HG03442 (cell line): ENCODE results near the gene POLR1C.
"Not testable (repeated sequence)": the region's sequence is repeated elsewhere in the genome, so short reads cannot be mapped to it uniquely, and the experiment has no call there.

Source experiments
- ATAC-seq: cut with Tn5 transposase; IDR thresholded peaks from one replicate; pipeline ENCODE4 v1.9.1; 2021; ENCODE audit warnings: mild to moderate bottlenecking, moderate library complexity; ENCODE audit not compliant: unreplicated experiment

Gene POLR1C

DNA sequence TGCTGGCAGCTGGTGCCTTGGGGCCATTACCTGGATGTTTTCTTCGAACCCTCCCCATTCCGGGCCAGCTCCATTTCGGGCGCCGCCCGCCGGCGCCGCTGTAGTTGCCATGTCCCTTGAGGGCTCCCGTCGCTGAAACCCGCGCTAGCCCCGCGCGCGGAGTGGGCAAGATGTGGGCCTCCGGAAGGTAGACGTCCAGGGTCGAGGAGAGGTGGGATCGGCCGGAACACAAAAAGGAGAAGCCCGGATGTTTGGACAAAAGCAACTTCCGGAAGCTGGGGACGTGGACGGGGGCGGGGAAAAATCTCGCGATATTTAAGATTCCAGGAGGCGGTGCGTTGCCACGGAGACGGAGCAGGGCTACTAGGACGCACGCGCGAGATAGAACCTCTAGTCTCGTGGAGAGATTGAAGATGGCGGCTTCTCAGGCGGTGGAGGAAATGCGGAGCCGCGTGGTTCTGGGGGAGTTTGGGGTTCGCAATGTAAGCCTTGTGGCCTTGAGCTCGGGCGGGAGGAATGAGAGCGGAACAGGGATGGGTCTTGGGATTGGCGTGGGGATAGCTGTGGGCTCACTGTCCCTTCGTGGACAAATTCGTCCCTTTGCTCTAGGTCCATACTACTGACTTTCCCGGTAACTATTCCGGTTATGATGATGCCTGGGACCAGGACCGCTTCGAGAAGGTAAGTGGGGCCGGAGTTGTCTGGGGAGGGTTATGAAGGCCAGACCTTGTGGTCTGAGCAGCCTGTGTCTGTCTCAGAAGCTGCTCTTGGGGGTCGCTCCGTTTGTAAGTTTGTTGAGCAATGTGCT, at the start of gene POLR1C, which contains the start of gene YIPF3:
Gene POLR1C (plus strand): TSS at position 393 of the 808 bp plus-strand sequence. CDS start 21 bp downstream, at position 414.
Gene YIPF3 (minus strand): TSS at position 230 of the 808 bp plus-strand sequence. CDS start 119 bp downstream, at position 111.
- peak; percentile 84 for ATAC-seq

DNA sequence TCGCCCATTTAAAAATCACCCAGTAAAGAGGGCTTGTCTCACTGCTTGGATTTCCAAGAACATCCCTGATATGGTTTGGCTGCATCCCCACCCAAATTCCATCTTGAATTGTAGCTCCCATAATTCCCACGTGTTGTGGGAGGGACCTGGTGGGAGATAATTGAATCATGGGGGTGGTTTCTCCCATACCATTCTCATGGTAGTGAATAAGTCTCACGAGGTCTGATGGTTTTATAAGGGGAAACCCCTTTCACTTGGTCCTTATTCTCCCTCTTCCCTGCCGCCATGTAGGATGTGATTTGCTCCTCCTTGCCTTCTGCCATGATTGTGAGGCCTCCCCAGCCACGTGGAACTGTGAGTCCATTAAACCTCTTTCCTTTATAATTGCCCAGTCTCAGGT, 49.6 kb upstream of the POLR1C start:
- ATAC-seq: not testable (repeated sequence)

GRCh38 chr6:43467752-43468151, 49.1 kb upstream of the POLR1C start:
- ATAC-seq: no peak

DNA sequence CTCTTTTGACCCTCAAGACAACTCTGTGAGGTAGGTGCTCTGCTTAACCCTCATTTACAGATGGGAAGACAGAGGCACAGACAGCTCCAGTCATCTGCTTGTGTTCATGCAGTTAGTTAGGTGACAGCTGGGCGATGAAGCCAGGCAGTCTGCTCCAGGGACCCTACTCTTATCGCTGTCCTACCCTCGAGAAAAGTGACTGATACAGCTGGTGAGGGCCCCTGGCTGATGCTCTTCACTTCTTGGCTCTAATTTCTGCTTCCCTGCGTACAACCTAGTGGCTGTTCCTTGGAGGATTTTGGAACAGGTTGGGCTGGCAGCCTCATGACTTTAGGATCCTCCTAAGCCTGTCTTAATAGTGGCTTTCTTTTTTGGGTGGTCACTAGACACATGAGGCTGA, 48.6 kb upstream of the POLR1C start:
- no peak for ATAC-seq

DNA sequence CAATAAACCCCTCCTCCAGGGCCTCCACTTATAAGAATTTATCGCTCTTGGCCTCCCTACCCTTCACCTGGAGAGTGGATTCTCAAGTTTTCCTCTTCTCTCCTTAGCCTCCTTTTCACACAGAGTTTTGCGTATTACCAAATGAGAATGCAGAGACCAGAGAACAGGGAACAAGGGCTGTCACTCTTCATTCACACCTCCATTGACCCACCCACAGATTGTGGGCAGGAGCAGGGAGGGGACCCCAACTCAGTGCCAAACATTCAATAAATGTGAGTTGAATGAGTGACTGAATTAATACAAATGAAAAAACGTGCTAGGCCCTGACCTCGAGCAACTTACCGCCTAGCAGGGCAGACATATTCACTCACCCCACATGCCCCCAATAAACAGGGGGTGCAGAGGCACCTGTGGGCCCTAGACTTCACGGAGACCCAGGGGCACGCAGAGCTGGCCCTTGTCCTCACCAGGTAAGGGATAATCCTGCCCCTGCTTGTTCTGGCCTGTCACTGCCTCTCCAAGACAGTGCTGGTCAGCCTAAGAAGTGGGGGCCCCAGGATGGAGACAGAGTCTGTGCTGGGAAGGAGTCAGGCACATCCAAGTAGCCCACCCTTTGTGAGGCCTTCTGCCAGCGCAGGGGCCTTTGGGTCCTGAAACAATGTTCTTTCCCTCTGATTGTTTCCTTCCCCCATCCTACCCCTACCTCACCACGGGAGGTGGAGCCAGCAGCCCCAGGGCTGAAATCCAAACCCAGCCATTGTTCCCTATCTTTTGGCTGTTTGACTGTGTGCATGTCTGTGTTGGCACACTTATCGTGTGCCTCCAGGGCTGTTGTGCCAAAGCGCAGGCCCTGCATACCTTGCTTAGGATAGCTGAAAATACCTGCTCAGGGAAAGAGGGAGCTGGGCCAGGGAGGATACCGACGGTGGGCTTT, 47.9 kb upstream of the POLR1C start:
- no peak for ATAC-seq

GRCh38 chr6:43469947-43470346, 46.9 kb upstream of the POLR1C start:
- ATAC-seq: no peak

- no peak for ATAC-seq
These were observed 45.5 kb upstream of the POLR1C start for GRCh38 chr6:43471399-43471798.

DNA sequence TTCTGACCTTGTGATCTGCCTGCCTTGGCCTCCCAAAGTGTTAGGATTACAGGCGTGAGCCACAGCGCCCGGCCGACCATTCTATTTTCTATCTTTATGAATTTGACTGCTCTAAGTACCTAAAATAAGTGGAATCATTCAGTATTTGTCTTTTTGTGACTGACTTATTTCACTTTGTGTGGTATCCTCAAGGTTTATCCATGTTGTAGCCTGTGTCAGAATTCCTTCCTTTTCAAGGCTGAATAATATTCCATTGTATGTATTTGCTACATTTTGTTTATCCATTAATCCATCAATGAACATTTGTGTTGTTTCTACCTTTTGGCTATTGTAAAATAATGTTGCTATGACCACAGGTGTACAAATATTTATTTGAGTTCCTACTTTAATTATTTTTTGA, 44.4 kb upstream of the POLR1C start:
- ATAC-seq: no peak

GRCh38 chr6:43475516-43475915, 41.4 kb upstream of the POLR1C start:
- ATAC-seq: no peak

DNA sequence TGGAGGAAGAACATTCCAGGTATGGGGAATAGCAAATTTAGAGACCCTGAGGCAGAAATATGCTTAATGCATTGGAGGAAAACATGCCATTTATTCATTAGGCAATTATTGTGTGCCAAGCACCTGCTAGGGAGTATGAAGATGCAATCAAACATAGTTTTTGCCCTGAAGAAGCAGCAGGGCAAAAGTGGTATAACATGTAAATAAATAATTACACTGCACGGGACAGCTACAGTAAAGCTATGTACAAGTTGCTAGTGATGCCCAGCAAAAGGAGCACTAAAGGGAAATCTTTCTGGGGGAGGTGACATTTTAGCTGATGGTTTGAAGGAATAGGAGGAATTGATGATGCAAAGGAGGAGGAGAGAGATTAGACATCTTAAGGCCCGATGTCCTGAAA, 40.1 kb upstream of the POLR1C start:
- no peak for ATAC-seq

- peak; percentile 93 for ATAC-seq
These were observed 39.5 kb upstream of the POLR1C start, which contains the start of gene TJAP1 for GRCh38 chr6:43477235-43478007. Gene TJAP1 (plus strand): TSS chr6:43477570. CDS start chr6:43499002, 21,432 bp downstream.

- no peak for ATAC-seq
These were observed 38.9 kb upstream of the POLR1C start for GRCh38 chr6:43478008-43478372.

DNA sequence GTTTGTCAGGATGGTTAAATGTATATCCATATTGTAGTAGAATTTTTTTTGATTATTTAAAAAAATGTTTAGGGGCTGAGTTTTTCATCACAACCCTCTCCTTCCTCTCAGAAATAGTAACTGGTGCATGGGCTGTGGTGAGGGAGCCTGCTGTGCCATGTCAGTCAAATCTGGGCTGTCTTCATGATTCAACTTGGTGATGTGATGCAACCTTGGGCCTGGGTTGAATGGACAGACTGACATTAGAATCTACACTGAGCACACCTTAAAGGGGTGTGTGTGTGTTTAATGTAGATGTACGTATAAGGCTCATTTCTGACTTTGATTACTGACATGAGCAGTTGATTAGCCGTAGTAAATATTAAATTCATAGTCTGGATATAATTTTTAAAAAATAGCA, 35.8 kb upstream of the POLR1C start:
- ATAC-seq: no peak

GRCh38 chr6:43481591-43482236, 35.2 kb upstream of the POLR1C start:
- ATAC-seq: no peak

GRCh38 chr6:43488667-43489276, 28.1 kb upstream of the POLR1C start:
- ATAC-seq: no peak

DNA sequence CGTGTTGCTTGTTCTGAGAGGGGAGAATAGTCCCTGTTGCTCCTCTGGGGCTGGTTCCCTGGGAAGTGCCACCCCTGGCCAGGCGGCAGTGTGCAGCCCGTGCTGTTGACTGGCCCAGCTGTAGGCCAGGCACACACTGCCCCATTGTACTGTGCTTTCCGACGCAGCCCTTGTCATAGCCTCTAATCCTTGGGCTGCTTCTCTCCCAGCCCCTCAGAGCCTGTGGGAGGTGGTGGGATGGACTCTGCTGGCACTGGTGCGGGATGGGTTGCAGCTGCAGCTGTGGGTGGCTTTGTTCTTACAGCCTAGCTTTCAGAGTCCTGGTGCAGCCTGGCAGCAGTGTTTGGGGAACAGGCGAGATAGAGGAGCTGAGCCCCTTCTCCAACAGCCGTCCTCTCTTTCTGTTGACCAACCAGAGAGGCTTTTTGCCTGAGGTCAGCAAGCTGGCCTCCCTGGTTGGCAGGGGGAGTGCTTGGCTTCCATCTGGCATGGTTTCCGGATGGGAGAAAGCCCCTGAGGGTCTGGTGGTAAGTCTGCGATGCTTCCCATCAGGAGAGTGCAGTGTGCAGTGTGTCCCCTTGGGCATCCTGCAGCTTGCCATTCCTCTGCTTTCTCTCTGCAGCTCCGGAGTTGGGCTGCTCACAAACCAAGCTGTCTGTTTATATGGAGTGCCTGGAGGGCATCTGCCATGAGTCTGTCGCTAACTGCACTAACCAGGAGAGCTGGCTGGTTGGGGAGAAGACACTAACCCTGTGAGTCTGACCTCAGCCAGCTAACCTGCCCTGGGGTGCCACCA, 27.4 kb upstream of the POLR1C start:
- ATAC-seq: no peak

- no peak for ATAC-seq
These were observed 26.4 kb upstream of the POLR1C start for GRCh38 chr6:43490523-43490939.

DNA sequence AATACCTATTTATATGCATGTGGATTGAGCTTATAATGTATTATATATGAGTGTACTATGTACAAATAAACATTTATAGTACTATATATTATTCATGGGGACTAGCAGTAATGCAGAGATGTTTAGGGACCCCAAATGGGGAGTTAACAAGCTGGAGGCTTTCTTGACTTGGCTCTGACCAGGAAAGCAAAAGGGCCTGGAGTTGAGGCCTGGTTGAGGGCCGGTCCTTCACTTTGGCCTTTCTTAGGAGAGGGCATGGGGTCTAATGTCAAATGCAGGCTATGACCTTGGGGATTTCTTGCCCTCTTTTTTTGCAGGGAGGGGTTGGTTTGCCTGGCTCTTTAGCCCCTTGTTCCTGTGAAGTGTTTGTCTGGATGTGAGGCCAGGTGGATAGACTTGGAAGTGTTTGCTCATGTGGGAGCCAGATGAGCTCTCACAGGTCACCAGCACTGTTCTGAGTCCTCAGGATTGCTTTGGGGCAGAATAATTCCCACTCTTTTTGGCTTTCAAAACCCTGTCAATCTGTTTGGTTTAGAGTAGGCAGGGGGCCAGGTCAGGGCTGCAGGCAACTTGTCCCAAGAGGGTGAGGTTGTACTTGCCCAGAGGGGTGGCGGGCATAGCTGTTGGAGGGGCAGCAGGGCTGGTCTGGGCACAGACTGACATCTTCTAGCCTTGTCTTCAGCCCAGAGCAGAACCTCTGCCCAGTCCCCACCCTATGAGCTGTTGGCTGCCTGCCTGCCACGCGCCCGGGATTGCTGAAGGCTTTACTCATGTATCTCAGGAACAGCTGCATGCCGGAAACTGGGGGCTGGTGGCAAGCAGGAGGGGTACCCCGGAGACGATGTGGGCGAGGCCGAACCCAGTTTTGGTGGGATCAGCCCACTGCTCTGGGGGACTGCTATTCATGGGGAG, 24.9 kb upstream of the POLR1C start:
- no peak for ATAC-seq
